Measurements from ENCODE around the gene AHI1. TPM values are rescaled to one million over a fixed set of nuclear protein-coding genes. Genes with fewer than 3 reads are reported as not detected.

Gene AHI1
- polyA plus RNA-seq, 1 donor (not counting 4 experiments of a cell fraction or from before 2014, with no cell fraction given): 7.0 TPM

- H3K4me3 ChIP-seq (ENCODE audit: control insufficient read depth in 2 of 3, extremely low read depth in 1 of 3, insufficient read depth in 2 of 3, low read depth in 1 of 3, low read length in 3 of 3): no peak overlapping the region
- dilution Hi-C loops (cut with MboI; ENCODE audit: extremely low pct_ligation_motif_present, low sequenced_read_pairs): no loop called here
- H3K9me3 ChIP-seq (ENCODE audit: control insufficient read depth, low read depth, low read length): no peaks in the 10 kb centered on the region
- no peak overlapping the region for H2AFZ ChIP-seq (ENCODE audit: control insufficient read depth, low read length)
- no peaks in the 10 kb centered on the region for H3K79me2 ChIP-seq (ENCODE audit: control insufficient read depth, insufficient read depth, low read length)
- TF ChIP-seq EZH2 (IDR thresholded peaks at IDR 0.05; ENCODE audit: low read length) (no peak), CTCF (optimal IDR thresholded peaks at IDR 0.05 in 1 of 3, IDR thresholded peaks at IDR 0.05 in 1 of 3, conservative IDR thresholded peaks at IDR 0.05 in 1 of 3; ENCODE audit: extremely low read depth in 1 of 3, insufficient read depth in 2 of 3, low read length in 3 of 3) (peak in 2 of 3 experiments; percentile 45 to 61)
- H4K20me1 ChIP-seq (ENCODE audit: control insufficient read depth, extremely low read depth, insufficient read depth, low read length): no peaks in the 10 kb centered on the region
- H3K4me2 ChIP-seq (ENCODE audit: control insufficient read depth, extremely low read depth, insufficient read depth, low read depth, low read length): no peak overlapping the region
- no peaks in the 10 kb centered on the region for H3K36me3 ChIP-seq (ENCODE audit: control insufficient read depth in 2 of 2, extremely low read depth in 1 of 2, insufficient read depth in 2 of 2, low read length in 2 of 2)
- DNase-seq (ENCODE audit: low read depth, low spot score): peak; percentile 1
- no peak for FAIRE-seq
- H3K4me1 ChIP-seq (ENCODE audit: control insufficient read depth, extremely low read depth, insufficient read depth, low read length): no peaks in the 10 kb centered on the region
- H3K9ac ChIP-seq (ENCODE audit: control insufficient read depth, extremely low read depth, insufficient read depth, low read length): no peak overlapping the region
- no peaks in the 10 kb centered on the region for H3K27me3 ChIP-seq (ENCODE audit: control insufficient read depth, extremely low read depth, insufficient read depth, low read length)
- H3K9me1 ChIP-seq (ENCODE audit: control insufficient read depth, extremely low read depth, insufficient read depth, low read length): no peaks in the 10 kb centered on the region
- H3K27ac ChIP-seq (ENCODE audit: control insufficient read depth, insufficient read depth, low read length): no peak overlapping the region
These were observed 73.9 kb downstream of the AHI1 start for GRCh38 chr6:135423649-135424128.

GRCh38 chr6:135419162-135419561, 78.4 kb downstream of the AHI1 start:
- H3K4me3 ChIP-seq (ENCODE audit: control insufficient read depth in 2 of 3, extremely low read depth in 1 of 3, insufficient read depth in 2 of 3, low read depth in 1 of 3, low read length in 3 of 3): no peak overlapping the region
- H2AFZ ChIP-seq (ENCODE audit: control insufficient read depth, low read length): no peak overlapping the region
- H3K9me1 ChIP-seq (ENCODE audit: control insufficient read depth, extremely low read depth, insufficient read depth, low read length): no peaks in the 10 kb centered on the region
- no peak for TF ChIP-seq CTCF (optimal IDR thresholded peaks at IDR 0.05 in 1 of 3, IDR thresholded peaks at IDR 0.05 in 1 of 3, conservative IDR thresholded peaks at IDR 0.05 in 1 of 3; ENCODE audit: extremely low read depth in 1 of 3, insufficient read depth in 2 of 3, low read length in 3 of 3)
- no peak for TF ChIP-seq EZH2 (IDR thresholded peaks at IDR 0.05; ENCODE audit: low read length)
- dilution Hi-C loops (cut with MboI; ENCODE audit: extremely low pct_ligation_motif_present, low sequenced_read_pairs): no loop called here
- no peak overlapping the region for H3K4me2 ChIP-seq (ENCODE audit: control insufficient read depth, extremely low read depth, insufficient read depth, low read depth, low read length)
- no peak for FAIRE-seq
- H4K20me1 ChIP-seq (ENCODE audit: control insufficient read depth, extremely low read depth, insufficient read depth, low read length): no peaks in the 10 kb centered on the region
- H3K4me1 ChIP-seq (ENCODE audit: control insufficient read depth, extremely low read depth, insufficient read depth, low read length): no peaks in the 10 kb centered on the region
- no peak overlapping the region for H3K9ac ChIP-seq (ENCODE audit: control insufficient read depth, extremely low read depth, insufficient read depth, low read length)
- no peaks in the 10 kb centered on the region for H3K79me2 ChIP-seq (ENCODE audit: control insufficient read depth, insufficient read depth, low read length)
- no peaks in the 10 kb centered on the region for H3K9me3 ChIP-seq (ENCODE audit: control insufficient read depth, low read depth, low read length)
- no peaks in the 10 kb centered on the region for H3K27me3 ChIP-seq (ENCODE audit: control insufficient read depth, extremely low read depth, insufficient read depth, low read length)
- DNase-seq (ENCODE audit: low read depth, low spot score): no peak
- H3K27ac ChIP-seq (ENCODE audit: control insufficient read depth, insufficient read depth, low read length): no peak overlapping the region
- no peaks in the 10 kb centered on the region for H3K36me3 ChIP-seq (ENCODE audit: control insufficient read depth in 2 of 2, extremely low read depth in 1 of 2, insufficient read depth in 2 of 2, low read length in 2 of 2)

Measured in keratinocyte (primary cell).